Panc1 (cell line): ENCODE data around the gene WDR70. TPM values are rescaled to one million over a fixed set of nuclear protein-coding genes. Genes with fewer than 3 reads are reported as not detected.

Experiments used
- ATAC-seq: fragments of 200-7000 bp; cut with Tn5 transposase; 2 replicates; pipeline ENCODE4 v1.9.1; 2020; ENCODE audit warnings: mild to moderate bottlenecking, moderate library complexity
- BruUV-seq: library from RNA; stranded (reverse); fragments of 400-500 nt; replicated peaks from 2 replicates; lab custom pipeline; 2021; lab: Mats Ljungman, UMichigan
- CTCF ChIA-PET: fragments of 300-600 bp; sonication (Branson Sonifier 250); formaldehyde crosslinking; loops from one replicate; lab custom pipeline; 2022; ENCODE audit warnings: antibody characterized with exemption; lab: Charles Lee
- POLR2A ChIA-PET: fragments of 300-600 bp; sonication (Branson Sonifier 250); formaldehyde crosslinking; loops from one replicate; lab custom pipeline; 2022; ENCODE audit warnings: antibody characterized with exemption; lab: Charles Lee
- DNase-seq: peaks from one replicate; pipeline ENCODE4 v3.0.0-alpha.2; 2010; ENCODE audit warnings: low read depth, low spot score
- H3K27ac ChIP-seq: 2 replicates; pipeline ENCODE4 v1.5.1; 2011; ENCODE audit warnings: mild to moderate bottlenecking, low read length, inconsistent platforms
- H3K27me3 ChIP-seq: fragments of 200-500 bp; sonication (Bioruptor generic); 2 replicates; pipeline ENCODE4 v1.6.0; 2014; ENCODE audit warnings: low read length, inconsistent platforms; ENCODE audit not compliant: control insufficient read depth, insufficient read depth
- H3K36me3 ChIP-seq: fragments of 200-500 bp; sonication (Bioruptor generic); 2 replicates; pipeline ENCODE4 v1.5.1; 2014; ENCODE audit warnings: inconsistent platforms, mild to moderate bottlenecking, low read length, moderate library complexity; ENCODE audit not compliant: control insufficient read depth, insufficient read depth
- H3K4me1 ChIP-seq: 2 replicates; pipeline ENCODE4 v1.5.1; 2011; ENCODE audit warnings: inconsistent platforms, mild to moderate bottlenecking, low read length, moderate library complexity; ENCODE audit not compliant: control insufficient read depth, insufficient read depth
- H3K4me3 ChIP-seq, 2 experiments: 2 replicates each; pipeline ENCODE4 v1.5.1; 2011 to 2012; ENCODE audit warnings: low read depth in 2 of 2, low read length in 2 of 2, mild to moderate bottlenecking in 2 of 2, inconsistent platforms in 1 of 2, moderate library complexity in 1 of 2
- H3K9me3 ChIP-seq: fragments of 200-500 bp; sonication (Bioruptor generic); 2 replicates; pipeline ENCODE4 v1.5.1; 2014; ENCODE audit warnings: low read depth, mild to moderate bottlenecking, inconsistent platforms, low read length, moderate library complexity; ENCODE audit not compliant: control insufficient read depth, insufficient read depth
- CTCF ChIP-seq: fragments of 450-650 bp; IDR thresholded peaks from 2 replicates; pipeline ENCODE4 v1.5.1; 2017; ENCODE audit warnings: mild to moderate bottlenecking
- POLR2AphosphoS5 ChIP-seq: IDR thresholded peaks from 2 replicates; pipeline ENCODE4 v1.6.1; 2012; ENCODE audit warnings: mild to moderate bottlenecking, low read depth, low read length, moderate library complexity
- REST ChIP-seq, 2 experiments: IDR thresholded peaks; 2 replicates each; pipeline ENCODE4 v1.6.1; 2011 to 2012; ENCODE audit warnings: low read depth in 2 of 2, control low read depth in 1 of 2, low read length in 1 of 2, mild to moderate bottlenecking in 1 of 2, moderate library complexity in 1 of 2; ENCODE audit not compliant: insufficient read depth in 1 of 2
- SIN3A ChIP-seq: IDR thresholded peaks from 2 replicates; pipeline ENCODE4 v1.6.1; 2012; ENCODE audit warnings: low read depth, mild to moderate bottlenecking, low read length, moderate library complexity, borderline replicate concordance; ENCODE audit not compliant: insufficient read depth
- TCF7L2 ChIP-seq: IDR thresholded peaks from 2 replicates; pipeline ENCODE4 v1.6.1; 2011; ENCODE audit warnings: mild to moderate bottlenecking, low read depth, low read length, inconsistent platforms
- in situ Hi-C: cut with HindIII; loops from 2 replicates; pipeline ENCODE4 v1.10.0; 2016; ENCODE audit warnings: low sequenced_read_pairs, low pct_unique_long_range_greater_than_20kb
- intact Hi-C: fragments of 100-400 bp; cut with micrococcal nuclease; formaldehyde crosslinking; loops from one replicate; pipeline ENCODE4 v1.10.0; 2022; ENCODE audit not compliant: unreplicated experiment
- total RNA-seq: library from RNA; stranded (reverse); gene quantifications from one replicate; pipeline ENCODE4 v1.2.1, GENCODE V29; 2021; ENCODE audit not compliant: unreplicated experiment

Gene WDR70
- total RNA-seq, 1 experiment from 2014 or later: 29.5 TPM

GRCh38 chr5:37501152-37501551, 122.0 kb downstream of the WDR70 start:
- H3K4me1 ChIP-seq: no peaks in the 10 kb centered on the region
- H3K27ac ChIP-seq: no peak overlapping the region
- ChIA-PET CTCF (no interaction called here), POLR2A (no interaction called here)
- in situ Hi-C loops: no loop called here
- H3K9me3 ChIP-seq: no peaks in the 10 kb centered on the region
- ATAC-seq (no peak), DNase-seq (no peak)
- BruUV-seq: no TSS peak
- intact Hi-C loops: no loop called here
- no peak overlapping the region for H3K4me3 ChIP-seq
- H3K36me3 ChIP-seq: no peaks in the 10 kb centered on the region
- H3K27me3 ChIP-seq: no peaks in the 10 kb centered on the region
- TF ChIP-seq REST (IDR thresholded peaks at IDR 0.05; ENCODE audit: insufficient read depth in 1 of 2, low read depth in 2 of 2, low read length in 1 of 2) (no peak), CTCF (no peak), TCF7L2 (no peak), SIN3A (no peak), POLR2AphosphoS5 (no peak)

GRCh38 chr5:37506241-37506640, 127.1 kb downstream of the WDR70 start:
- Histone ChIP-seq H3K9me3 (no peaks in the 10 kb centered on the region), H3K4me3 (no peak overlapping the region), H3K4me1 (no peaks in the 10 kb centered on the region), H3K27me3 (no peaks in the 10 kb centered on the region), H3K36me3 (no peaks in the 10 kb centered on the region), H3K27ac (no peak overlapping the region)
- in situ Hi-C loops (no loop called here), intact Hi-C loops (no loop called here)
- ChIA-PET POLR2A (no interaction called here), CTCF (no interaction called here)
- ATAC-seq (no peak), DNase-seq (no peak)
- TF ChIP-seq REST (IDR thresholded peaks at IDR 0.05; ENCODE audit: insufficient read depth in 1 of 2, low read depth in 2 of 2, low read length in 1 of 2) (no peak), SIN3A (no peak), TCF7L2 (no peak), CTCF (no peak)
- no TSS peak for BruUV-seq
